Activated CD8-positive, alpha-beta memory T cell treated with anti-CD3 and anti-CD28 coated beads for 36 hours (primary cell): Measurements from ENCODE around the gene ATP2B3. TPM values are rescaled to one million over a fixed set of nuclear protein-coding genes. Genes with fewer than 3 reads are reported as not detected.

Experiments used
- CTCF ChIA-PET: fragments of 350-600 bp; sonication (Branson Sonifier 250); formaldehyde crosslinking; loops from one replicate; lab custom pipeline; 2021; ENCODE audit warnings: antibody characterized with exemption; lab: Charles Lee
- POLR2A ChIA-PET: fragments of 350-600 bp; sonication (Branson Sonifier 250); formaldehyde crosslinking; loops from one replicate; lab custom pipeline; 2021; ENCODE audit warnings: antibody characterized with exemption; lab: Charles Lee
- total RNA-seq, 2 experiments: library from RNA; stranded (reverse); gene quantifications; one replicate each; pipeline ENCODE4 v1.2.3, GENCODE V29; 2021

ATP2B3 gene
- total RNA-seq, 2 experiments from 2014 or later = not detected

GRCh38 chrX:153582896-153583295 lies 65.5 kb downstream of the ATP2B3 start:
- POLR2A ChIA-PET = no interaction called here

DNA sequence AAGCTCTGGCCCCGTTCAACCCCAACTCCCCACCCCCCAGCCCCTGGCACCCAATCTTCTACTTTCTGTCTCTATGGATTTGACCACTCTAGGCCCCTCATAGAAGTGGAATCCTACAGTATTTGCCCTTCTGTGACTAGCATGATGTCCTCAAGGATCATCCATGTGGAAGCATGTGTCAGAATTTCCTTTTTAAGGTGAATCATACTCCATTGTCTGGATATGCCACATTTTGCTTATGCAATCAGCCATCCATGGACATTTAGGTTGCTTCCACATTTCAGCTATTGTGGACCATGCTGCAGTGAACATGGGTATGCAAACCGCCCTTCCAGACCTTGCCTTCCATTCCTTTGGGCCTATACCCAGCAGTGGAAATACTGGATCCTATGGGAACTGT lies 66.0 kb downstream of the ATP2B3 start:
- ChIA-PET POLR2A (no interaction called here), CTCF (interaction anchor here (0.8 to 0.9 kb wide), 2 partner anchors 23 to 85 kb away, joined by 3 read pairs; no protein-coding TSS in a partner anchor)

More at GRCh38 chrX:153582896-153583295, 65.5 kb downstream of the ATP2B3 start:
- CTCF ChIA-PET = interaction anchor here (0.8 kb wide), 1 partner anchor 22 kb away, joined by 3 read pairs; no protein-coding TSS in a partner anchor

- CTCF ChIA-PET = no interaction called here
Observed at GRCh38 chrX:153585827-153586226, 68.4 kb downstream of the ATP2B3 start.

DNA sequence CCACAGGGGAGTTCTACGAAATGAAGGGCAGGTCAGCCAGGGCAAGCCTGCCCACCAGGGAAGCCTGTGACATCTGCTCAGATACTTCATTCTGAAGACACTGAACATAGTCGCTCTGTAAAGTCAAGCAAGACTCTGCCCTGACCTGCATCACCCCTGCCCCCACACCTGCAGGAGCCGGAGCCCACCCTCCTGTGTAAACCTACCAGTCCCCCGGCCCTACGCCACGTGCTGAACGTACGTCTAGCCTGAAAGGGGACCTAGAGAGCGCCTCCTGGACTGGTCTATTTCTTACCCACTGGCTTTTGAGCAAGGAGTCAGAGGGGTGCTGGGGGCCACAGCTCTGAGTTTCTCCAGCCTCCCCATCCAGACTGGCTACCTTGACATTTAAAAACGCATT lies 69.9 kb downstream of the ATP2B3 start:
- ChIA-PET CTCF (no interaction called here), POLR2A (no interaction called here)

More at GRCh38 chrX:153585827-153586226, 68.4 kb downstream of the ATP2B3 start:
- POLR2A ChIA-PET = no interaction called here

- ChIA-PET POLR2A (no interaction called here), CTCF (no interaction called here)
Observed at GRCh38 chrX:153588021-153588781, 70.8 kb downstream of the ATP2B3 start.

GRCh38 chrX:153588782-153589446 lies 71.5 kb downstream of the ATP2B3 start:
- CTCF ChIA-PET = no interaction called here
- POLR2A ChIA-PET = no interaction called here

DNA sequence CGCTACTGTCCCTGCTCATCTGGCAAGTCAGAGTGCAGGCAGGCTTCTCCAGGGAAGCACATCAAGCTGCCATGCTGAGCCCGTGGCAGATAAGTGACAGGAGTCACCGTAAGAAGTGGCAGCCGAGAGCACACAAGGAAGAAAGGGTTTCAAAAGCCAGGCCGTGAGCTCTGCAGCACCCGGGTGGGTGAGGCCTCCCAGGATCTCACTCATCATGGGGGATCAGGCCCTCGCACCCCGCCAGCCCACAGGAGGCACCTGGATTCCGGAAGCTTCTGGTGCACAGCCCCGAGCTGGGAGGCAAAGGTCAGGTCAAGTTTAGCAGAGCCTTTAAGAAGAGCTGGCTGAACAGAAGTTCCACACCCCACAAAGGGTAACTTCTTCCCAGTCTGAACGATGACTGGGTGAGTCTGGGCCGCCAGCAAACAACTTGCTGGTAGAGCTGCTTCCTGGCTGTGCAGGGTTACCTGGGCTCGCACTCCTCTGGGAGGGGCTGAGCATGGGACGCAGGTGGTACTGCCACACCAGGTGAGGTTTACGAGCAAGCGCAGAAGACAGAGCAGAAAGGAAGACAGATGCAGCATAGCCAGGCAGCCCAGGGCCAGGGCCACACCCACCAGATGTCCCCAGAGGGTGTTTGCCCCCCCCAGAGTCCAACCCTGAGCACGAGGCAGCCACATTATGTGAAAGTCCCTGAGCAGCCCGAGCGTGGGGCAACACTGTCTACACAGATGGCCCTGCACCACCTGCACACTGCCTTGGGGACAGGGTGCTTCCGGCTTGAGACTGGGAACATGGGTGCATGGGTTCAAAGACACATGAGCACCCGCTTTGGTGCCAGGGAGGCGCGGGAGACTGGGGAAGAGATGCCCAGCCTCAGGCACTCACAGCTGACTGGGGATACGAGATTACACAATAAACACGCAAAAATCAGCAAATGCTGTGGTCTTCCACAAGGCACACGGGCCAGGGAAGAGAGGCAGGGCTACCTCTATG lies 73.8 kb downstream of the ATP2B3 start:
- ChIA-PET POLR2A (no interaction called here), CTCF (no interaction called here)

DNA sequence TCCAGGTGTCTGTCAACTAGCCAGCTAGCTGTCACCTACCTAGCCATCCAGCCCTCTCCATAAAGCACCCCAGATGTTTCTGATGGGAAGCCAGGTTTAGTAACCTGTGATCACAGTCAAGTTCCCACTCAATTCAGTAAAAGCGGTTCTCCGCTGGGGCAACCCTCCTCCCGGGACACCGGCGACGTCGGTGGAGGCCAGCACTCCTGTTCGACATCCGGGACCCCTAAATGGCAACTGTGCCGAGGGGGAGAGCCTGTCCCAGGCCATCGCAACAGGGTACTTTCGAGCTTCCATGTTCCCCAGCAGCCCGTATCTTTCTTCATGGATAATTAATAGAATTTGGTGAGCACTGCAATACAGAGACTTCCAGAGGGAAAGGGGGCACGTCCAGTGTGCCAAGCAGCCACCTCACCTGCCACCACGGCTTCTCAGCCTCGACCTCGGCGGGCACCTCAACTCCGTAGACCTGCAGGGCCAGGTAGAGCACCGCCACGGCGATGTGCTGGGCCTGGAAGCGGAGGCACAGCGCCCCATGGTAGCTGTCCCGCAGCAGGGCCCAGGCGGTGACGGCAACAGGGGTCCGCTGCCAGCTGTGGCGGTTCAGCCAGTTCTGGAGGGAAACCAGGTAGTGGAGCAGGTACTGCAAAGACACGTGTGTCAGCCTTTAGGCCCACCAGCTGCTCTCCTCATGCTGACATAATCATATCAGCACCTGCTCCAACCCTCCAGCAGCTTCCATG lies 74.8 kb downstream of the ATP2B3 start:
- ChIA-PET CTCF (no interaction called here), POLR2A (no interaction called here)

GRCh38 chrX:153592966-153593688 lies 75.7 kb downstream of the ATP2B3 start:
- CTCF ChIA-PET = no interaction called here
- POLR2A ChIA-PET = no interaction called here

DNA sequence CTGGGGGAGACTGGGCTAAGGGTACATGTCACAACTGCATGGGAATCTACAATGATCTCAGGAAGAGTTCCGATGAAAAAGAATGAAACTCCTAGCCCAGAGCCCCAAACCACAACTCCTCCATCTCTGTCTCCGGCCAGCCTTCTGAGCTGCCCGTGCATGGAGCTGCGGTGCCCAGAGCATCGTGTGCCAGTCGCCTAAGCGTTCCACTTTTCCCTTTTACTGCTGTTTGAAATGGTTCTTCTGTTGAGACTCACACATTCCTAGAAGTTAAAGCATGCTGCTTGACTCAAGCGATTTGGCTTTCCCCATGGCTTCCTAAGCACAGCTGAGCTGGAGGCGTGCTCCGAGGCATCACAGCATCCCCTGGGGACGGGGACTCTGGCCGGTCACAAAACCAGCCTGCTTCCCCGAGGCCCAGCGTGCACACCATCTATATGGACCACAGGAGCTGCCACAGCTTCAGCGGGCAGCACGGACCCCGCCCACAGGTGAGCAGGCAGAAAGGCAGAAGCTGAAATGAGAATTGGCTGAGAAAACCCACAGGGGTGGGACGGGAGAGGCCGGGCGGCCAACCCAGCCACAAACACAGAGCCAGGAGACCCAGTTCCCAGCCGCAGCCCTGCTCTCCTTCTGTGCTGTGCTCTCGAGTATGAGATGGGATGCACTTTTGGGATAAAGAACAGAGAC lies 76.5 kb downstream of the ATP2B3 start:
- CTCF ChIA-PET = no interaction called here
- POLR2A ChIA-PET = no interaction called here

- CTCF ChIA-PET = interaction anchor here (0.7 kb wide), 1 partner anchor 49 kb away, joined by 3 read pairs; no protein-coding TSS in a partner anchor
- POLR2A ChIA-PET = no interaction called here
Observed at GRCh38 chrX:153595387-153595786, 77.9 kb downstream of the ATP2B3 start.

DNA sequence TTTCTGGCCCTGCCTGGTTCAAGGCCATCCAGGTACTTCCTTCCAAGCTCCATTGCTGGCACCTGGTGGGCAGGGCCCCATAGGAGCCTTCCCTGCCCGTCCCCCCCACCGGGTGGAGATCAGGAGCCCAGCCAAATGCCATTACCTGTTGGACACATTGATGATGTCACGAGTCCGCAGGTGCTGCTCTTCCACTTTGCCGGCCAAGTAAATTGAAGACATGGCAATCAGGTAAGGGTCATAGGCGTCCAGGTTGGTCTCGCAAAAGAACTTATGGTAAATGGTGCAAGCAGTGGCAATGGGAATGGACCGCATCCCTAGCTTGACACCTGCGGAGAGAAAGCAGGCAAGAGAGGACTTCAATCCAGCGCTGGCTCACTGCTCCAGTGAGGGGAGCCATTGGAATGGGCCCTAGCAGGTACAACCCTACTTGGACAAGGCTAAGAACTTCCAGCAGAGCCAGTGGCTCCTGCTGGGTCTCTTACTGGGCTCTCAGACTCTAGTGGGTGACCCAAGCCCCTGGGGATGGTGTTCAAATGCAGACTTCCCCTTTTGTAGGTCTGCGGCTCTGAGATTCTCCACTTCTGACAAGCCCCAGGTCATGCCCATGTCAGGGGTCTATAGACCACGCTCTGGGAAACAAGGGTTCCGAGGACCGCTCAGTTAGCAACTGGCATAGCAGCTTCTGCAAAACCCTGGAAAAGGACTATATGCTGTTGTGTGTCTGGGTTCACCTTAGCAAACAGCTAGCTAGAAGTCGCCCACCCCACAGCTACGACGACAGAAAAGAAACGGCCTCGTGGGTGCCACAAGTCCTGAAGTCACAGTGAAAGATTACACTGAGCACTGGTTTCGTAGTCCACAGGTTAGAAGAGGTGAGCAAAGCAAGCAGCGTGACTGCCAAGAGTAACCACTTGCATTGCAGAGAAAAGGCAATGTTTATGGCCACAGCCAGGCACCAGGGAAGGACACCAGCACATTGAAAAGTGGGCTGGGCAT lies 78.7 kb downstream of the ATP2B3 start:
- POLR2A ChIA-PET = no interaction called here
- CTCF ChIA-PET = no interaction called here

GRCh38 chrX:153596981-153597750 lies 79.7 kb downstream of the ATP2B3 start:
- CTCF ChIA-PET = no interaction called here
- POLR2A ChIA-PET = no interaction called here

DNA sequence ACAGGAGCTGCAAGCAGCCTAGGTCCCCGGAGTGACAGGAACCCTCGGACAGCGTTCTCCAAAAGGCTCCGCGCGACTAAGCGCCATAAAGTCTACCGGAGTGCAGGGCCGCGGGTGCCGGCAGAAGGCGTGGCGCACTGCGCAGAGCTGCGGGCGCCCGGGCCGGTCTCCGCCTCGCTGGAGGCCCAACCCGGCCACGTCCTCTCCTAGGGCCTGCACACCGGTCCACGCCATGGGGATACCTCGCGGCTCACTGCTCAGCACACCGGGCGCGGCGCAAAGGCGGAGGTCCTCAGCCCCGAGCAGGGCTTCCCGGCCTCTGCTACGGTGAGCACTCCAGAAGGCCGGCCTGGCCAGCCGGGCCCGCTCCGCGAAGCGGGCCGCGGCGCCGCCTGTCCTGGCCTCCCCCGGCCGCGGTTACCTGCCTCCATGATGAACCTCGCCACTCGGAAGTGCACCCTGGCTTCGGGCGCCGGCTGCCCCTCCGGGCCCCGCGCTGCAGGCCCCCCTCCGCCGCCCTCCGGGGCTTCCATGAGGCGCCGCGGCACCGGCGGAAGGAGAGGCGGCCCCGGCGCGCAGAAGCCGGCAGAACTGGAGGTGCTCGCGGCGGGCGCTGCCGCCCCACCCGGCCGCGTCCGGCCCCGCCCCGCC lies 81.2 kb downstream of the ATP2B3 start, which contains the start of gene CCNQ:
Gene CCNQ, minus strand, starts transcription at position 599 of the 651 bp plus-strand sequence. Its CDS starts 66 bp downstream, at position 533.
- CTCF ChIA-PET = no interaction called here
- POLR2A ChIA-PET = interaction anchor here (0.7 kb wide), 1 partner anchor 126 kb away, joined by 5 read pairs; no protein-coding TSS in a partner anchor
